Gastroesophageal sphincter (tissue), 4 donors: ENCODE data around the gene DNAAF5. TPM values are rescaled to one million over a fixed set of nuclear protein-coding genes. Genes with fewer than 3 reads are reported as not detected.
A peak's percentile ranks its signal among the peaks of the same experiment; 100 is the strongest.

ENCODE experiments used
- ATAC-seq: fragments of 150-250 bp; one replicate; pipeline ENCODE4 v1.9.1; 2016; ENCODE audit warnings: mild to moderate bottlenecking, moderate library complexity
- H3K27ac ChIP-seq, 4 donors: fragments of 200-600 bp; sonication (generic) in 3 of 4; 1 replicate in 3 of 4; 2 replicates in 1 of 4; pipeline ENCODE4 v1.5.1; 2016 to 2019
- H3K27me3 ChIP-seq: fragments of 200-600 bp; sonication (generic); one replicate; pipeline ENCODE4 v1.5.1; 2019
- H3K36me3 ChIP-seq, 2 donors: fragments of 200-600 bp; sonication (generic); one replicate each; pipeline ENCODE4 v1.5.1; 2019; ENCODE audit warnings: control low read depth in 1 of 2
- H3K4me1 ChIP-seq, 3 donors: fragments of 200-600 bp; sonication (generic); 1 replicate in 2 of 3; 2 replicates in 1 of 3; pipeline ENCODE4 v1.5.1; 2016 to 2019; ENCODE audit warnings: control low read depth in 2 of 3
- H3K4me3 ChIP-seq, 2 donors: fragments of 200-600 bp; sonication (generic); one replicate each; pipeline ENCODE4 v1.5.1; 2019; ENCODE audit warnings: mild to moderate bottlenecking in 1 of 2, moderate library complexity in 1 of 2
- H3K9me3 ChIP-seq, 3 donors: fragments of 200-600 bp; sonication (generic); one replicate each; pipeline ENCODE4 v1.5.1; 2017 to 2019; ENCODE audit warnings: control low read depth in 2 of 3
- EP300 ChIP-seq: sonication (generic); formaldehyde crosslinking; IDR thresholded peaks from one replicate; pipeline ENCODE4 v1.6.1; 2017; ENCODE audit warnings: antibody characterized with exemption, mild to moderate bottlenecking
- POLR2A ChIP-seq, 2 donors: fragments of 450-650 bp; IDR thresholded peaks; one replicate each; pipeline ENCODE4 v1.6.1; 2017; ENCODE audit warnings: antibody characterized with exemption in 2 of 2, mild to moderate bottlenecking in 2 of 2, moderate library complexity in 1 of 2
- POLR2AphosphoS5 ChIP-seq: sonication (generic); formaldehyde crosslinking; IDR thresholded peaks from one replicate; pipeline ENCODE4 v1.6.1; 2017; ENCODE audit warnings: antibody characterized with exemption
- WGBS, 2 donors: methylation state at CpG; one replicate each; pipeline ENCODE4 v1.1.5; 2018; ENCODE audit warnings: low coverage in 1 of 2; 5-methylcytosine and 5-hydroxymethylcytosine counted together
- total RNA-seq, 4 donors: library from RNA; depleted of rRNA; stranded (reverse); fragments of >200 nt; gene quantifications; one replicate each; pipeline ENCODE4 v1.1.0, GENCODE V29; 2016
- TF ChIP-seq, protein P1 (sequence below), 4 experiments: fragments of 200-600 bp in 2 of 4; fragments of 450-650 bp in 2 of 4; sonication (generic) in 1 of 4; IDR thresholded peaks; one replicate each; pipeline ENCODE4 v1.5.1; 2017 to 2019; ENCODE audit warnings: antibody characterized with exemption in 4 of 4, mild to moderate bottlenecking in 2 of 4, moderate library complexity in 2 of 4

The DNAAF5 gene
- total RNA-seq, 4 donors from 2014 or later, result 17.4 to 36.4 (median 21.7) TPM

DNA sequence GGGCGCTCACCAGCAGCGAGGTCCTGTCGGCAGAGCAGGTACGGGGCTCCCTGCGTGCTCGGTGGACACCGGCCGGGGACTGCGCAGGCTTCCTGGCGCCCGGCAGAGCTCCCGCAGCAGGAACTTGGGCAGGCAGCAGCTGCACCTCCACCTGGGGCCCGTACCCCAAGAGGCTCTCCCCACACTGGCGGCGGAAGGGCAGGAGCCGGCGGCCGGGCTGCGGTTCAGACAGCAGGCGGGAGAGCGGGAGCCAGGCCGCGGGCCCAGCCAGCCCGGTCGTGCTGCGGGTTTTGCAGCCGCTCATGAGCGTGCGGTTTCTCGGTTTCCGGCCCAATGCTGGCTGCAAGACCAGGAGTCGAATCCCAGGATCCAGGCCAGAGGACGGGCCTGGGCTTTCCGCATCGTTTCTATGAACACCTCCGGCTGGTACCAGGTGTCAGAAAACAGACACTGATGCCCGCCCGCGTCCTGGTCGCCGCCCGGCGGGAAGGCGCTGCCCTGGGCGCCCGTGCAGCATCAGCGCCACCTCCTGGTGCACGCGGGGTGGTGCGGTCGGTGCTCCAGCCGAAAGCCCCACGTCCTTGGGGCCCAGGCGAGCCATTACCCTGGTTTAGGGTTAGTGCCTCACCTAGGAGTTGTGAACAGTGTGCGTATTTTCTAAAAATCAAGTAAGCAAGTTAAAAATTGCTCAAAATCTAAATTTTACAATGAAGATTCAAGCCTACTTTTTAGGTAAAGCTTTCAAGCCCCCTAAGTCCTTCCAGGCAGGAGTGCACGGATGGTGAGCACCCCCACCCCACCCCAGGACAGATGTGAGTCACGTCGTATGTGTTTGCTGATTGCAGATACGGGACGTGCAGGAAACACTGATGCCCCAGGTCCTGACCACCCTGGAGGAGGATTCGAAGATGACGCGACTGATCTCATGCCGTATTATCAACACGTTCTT lies 47.9 kb downstream of the DNAAF5 start:
- peak; percentile 48 for ATAC-seq
- TF ChIP-seq POLR2A (IDR thresholded peaks at IDR 0.05), result no peak
- TF ChIP-seq, protein P1, sequence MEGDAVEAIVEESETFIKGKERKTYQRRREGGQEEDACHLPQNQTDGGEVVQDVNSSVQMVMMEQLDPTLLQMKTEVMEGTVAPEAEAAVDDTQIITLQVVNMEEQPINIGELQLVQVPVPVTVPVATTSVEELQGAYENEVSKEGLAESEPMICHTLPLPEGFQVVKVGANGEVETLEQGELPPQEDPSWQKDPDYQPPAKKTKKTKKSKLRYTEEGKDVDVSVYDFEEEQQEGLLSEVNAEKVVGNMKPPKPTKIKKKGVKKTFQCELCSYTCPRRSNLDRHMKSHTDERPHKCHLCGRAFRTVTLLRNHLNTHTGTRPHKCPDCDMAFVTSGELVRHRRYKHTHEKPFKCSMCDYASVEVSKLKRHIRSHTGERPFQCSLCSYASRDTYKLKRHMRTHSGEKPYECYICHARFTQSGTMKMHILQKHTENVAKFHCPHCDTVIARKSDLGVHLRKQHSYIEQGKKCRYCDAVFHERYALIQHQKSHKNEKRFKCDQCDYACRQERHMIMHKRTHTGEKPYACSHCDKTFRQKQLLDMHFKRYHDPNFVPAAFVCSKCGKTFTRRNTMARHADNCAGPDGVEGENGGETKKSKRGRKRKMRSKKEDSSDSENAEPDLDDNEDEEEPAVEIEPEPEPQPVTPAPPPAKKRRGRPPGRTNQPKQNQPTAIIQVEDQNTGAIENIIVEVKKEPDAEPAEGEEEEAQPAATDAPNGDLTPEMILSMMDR (IDR thresholded peaks at IDR 0.05), result peak in 3 of 4 experiments; percentile 91 to 97 (median 96)
- H3K36me3 ChIP-seq, result peaks cover 0 to 59% of the 10 kb centered on the region in 2 donors
- peak overlapping the region in 1 of 4 donors; percentile 31 for H3K27ac ChIP-seq
- no peak overlapping the region for H3K4me3 ChIP-seq
- H3K27me3 ChIP-seq, result no peaks in the 10 kb centered on the region
- H3K9me3 ChIP-seq, result no peaks in the 10 kb centered on the region
- WGBS, 2 donors, result 34 to 93% methylated on average over 6 to 10 of the region's 65 CpGs
- peaks cover 0 to 56% (median 18%) of the 10 kb centered on the region in 3 donors for H3K4me1 ChIP-seq

DNA sequence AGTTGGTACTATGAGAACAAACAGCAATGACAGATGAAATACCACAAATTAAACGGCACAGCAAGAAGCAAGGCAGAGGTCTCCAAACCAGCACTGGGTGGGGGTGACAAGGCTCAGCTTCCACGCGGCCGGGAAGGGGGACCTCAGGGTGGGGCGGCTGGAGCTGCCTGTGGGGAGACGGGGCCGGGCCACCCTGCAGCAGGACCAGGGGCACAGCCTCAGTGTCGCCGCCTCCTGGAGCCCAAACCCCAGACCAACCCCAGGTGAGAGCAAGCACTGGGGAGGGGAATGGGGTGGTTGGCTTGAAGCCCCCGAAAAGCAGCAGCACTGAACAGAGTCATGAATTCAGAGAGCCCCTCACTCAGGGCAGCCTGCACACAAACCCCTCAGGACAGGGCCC lies 49.9 kb downstream of the DNAAF5 start:
- TF ChIP-seq EP300, result no peak
- TF ChIP-seq, protein P1 (IDR thresholded peaks at IDR 0.05), result no peak
- no peak for TF ChIP-seq POLR2A (IDR thresholded peaks at IDR 0.05)
- no peak for TF ChIP-seq POLR2AphosphoS5
- H3K36me3 ChIP-seq, result peaks cover 0 to 71% of the 10 kb centered on the region in 2 donors
- 84 to 85% methylated on average over 5 to 7 of the region's 10 CpGs for WGBS, 2 donors
- H3K4me3 ChIP-seq, result no peak overlapping the region
- no peaks in the 10 kb centered on the region for H3K9me3 ChIP-seq
- H3K27me3 ChIP-seq, result no peaks in the 10 kb centered on the region
- no peak overlapping the region for H3K27ac ChIP-seq
- no peak for ATAC-seq
- H3K4me1 ChIP-seq, result peaks cover 0 to 48% (median 8%) of the 10 kb centered on the region in 3 donors

GRCh38 chr7:776992-777727 lies 50.7 kb downstream of the DNAAF5 start:
- no peak overlapping the region for H3K27ac ChIP-seq
- 60 to 95% methylated on average over 12 to 16 of the region's 26 CpGs for WGBS, 2 donors
- H3K27me3 ChIP-seq, result no peaks in the 10 kb centered on the region
- no peak for ATAC-seq
- H3K4me1 ChIP-seq, result peaks cover 0 to 48% (median 4%) of the 10 kb centered on the region in 3 donors
- TF ChIP-seq, protein P1 (IDR thresholded peaks at IDR 0.05), result no peak
- TF ChIP-seq EP300 (no peak), POLR2AphosphoS5 (no peak), POLR2A (IDR thresholded peaks at IDR 0.05) (no peak)
- H3K9me3 ChIP-seq, result no peaks in the 10 kb centered on the region
- peaks cover 0 to 75% of the 10 kb centered on the region in 2 donors for H3K36me3 ChIP-seq
- H3K4me3 ChIP-seq, result no peak overlapping the region

DNA sequence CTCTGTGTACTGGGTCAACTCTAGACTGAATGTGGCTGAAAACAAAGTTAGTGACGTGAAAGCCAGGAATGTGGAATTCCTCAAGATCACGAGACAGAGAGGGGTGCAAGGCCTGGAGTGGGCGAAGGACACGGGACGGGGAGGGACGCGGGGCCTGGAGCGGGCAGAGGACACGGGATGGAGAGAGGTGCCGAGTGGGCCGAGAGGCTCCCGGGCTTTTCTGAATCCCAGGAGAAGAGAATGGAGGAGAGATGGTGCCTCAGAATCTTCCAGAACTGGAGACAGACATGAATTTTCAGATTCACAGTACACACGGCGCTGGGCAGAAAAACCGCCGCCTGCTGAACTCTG lies 51.2 kb downstream of the DNAAF5 start:
- Histone ChIP-seq H3K36me3 (peaks cover 0 to 80% of the 10 kb centered on the region in 2 donors), H3K27ac (no peak overlapping the region), H3K4me1 (peaks cover 0 to 43% (median 3%) of the 10 kb centered on the region in 3 donors), H3K4me3 (no peak overlapping the region), H3K27me3 (no peaks in the 10 kb centered on the region), H3K9me3 (no peaks in the 10 kb centered on the region)
- 67 to 88% methylated on average over 6 to 16 of the region's 16 CpGs for WGBS, 2 donors
- TF ChIP-seq POLR2AphosphoS5, result no peak
- TF ChIP-seq EP300, result no peak
- TF ChIP-seq POLR2A (IDR thresholded peaks at IDR 0.05), result no peak
- TF ChIP-seq, protein P1 (IDR thresholded peaks at IDR 0.05), result no peak
- no peak for ATAC-seq
